Trophoblast cell (in vitro differentiated cells and primary cell): ENCODE measurements around the gene CCR5AS.

Experiments
- DNase-seq, 2 donors: peaks; one replicate each; pipeline ENCODE4 v3.0.0-alpha.2; 2016
- H2AFZ ChIP-seq: 2 replicates; pipeline ENCODE4 v1.6.1; 2013; ENCODE audit warnings: low read length, moderate library complexity, mild to moderate bottlenecking; ENCODE audit not compliant: insufficient read depth, poor library complexity
- H2AK5ac ChIP-seq: 2 replicates; pipeline ENCODE4 v1.6.1; 2013; ENCODE audit warnings: mild to moderate bottlenecking, low read length
- H2BK120ac ChIP-seq: 2 replicates; pipeline ENCODE4 v1.6.1; 2013; ENCODE audit warnings: low read length, mild to moderate bottlenecking, moderate library complexity; ENCODE audit not compliant: insufficient read depth, poor library complexity
- H2BK12ac ChIP-seq: 2 replicates; pipeline ENCODE4 v1.6.1; 2013; ENCODE audit warnings: mild to moderate bottlenecking, low read length, moderate library complexity
- H2BK5ac ChIP-seq: 2 replicates; pipeline ENCODE4 v1.6.1; 2013; ENCODE audit warnings: low read length, low read depth, moderate library complexity, mild to moderate bottlenecking; ENCODE audit not compliant: poor library complexity
- H3K14ac ChIP-seq: 2 replicates; pipeline ENCODE4 v1.6.1; 2013; ENCODE audit warnings: mild to moderate bottlenecking, low read length
- H3K18ac ChIP-seq: 2 replicates; pipeline ENCODE4 v1.6.1; 2013; ENCODE audit warnings: mild to moderate bottlenecking, low read length
- H3K23ac ChIP-seq: 2 replicates; pipeline ENCODE4 v1.6.1; 2013; ENCODE audit warnings: low read length
- H3K27ac ChIP-seq: 2 replicates; pipeline ENCODE4 v1.5.1; 2013; ENCODE audit warnings: low read depth, mild to moderate bottlenecking, inconsistent platforms, low read length, moderate library complexity
- H3K27me3 ChIP-seq: 2 replicates; pipeline ENCODE4 v1.6.1; 2013; ENCODE audit warnings: inconsistent platforms, mild to moderate bottlenecking, low read length, moderate library complexity; ENCODE audit not compliant: insufficient read depth
- H3K36me3 ChIP-seq, 2 experiments: 1 replicate in 1 of 2; 2 replicates in 1 of 2; pipeline ENCODE4 v1.6.1; 2013; ENCODE audit warnings: low read length in 2 of 2, mild to moderate bottlenecking in 2 of 2, moderate library complexity in 1 of 2; ENCODE audit not compliant: insufficient read depth in 2 of 2, control insufficient read depth in 1 of 2
- H3K4ac ChIP-seq: 2 replicates; pipeline ENCODE4 v1.6.1; 2013; ENCODE audit warnings: low read depth, mild to moderate bottlenecking, low read length, moderate library complexity
- H3K4me1 ChIP-seq, 2 experiments: 1 replicate in 1 of 2; 2 replicates in 1 of 2; pipeline ENCODE4 v1.6.1; 2013; ENCODE audit warnings: low read length in 2 of 2, mild to moderate bottlenecking in 2 of 2, moderate library complexity in 1 of 2; ENCODE audit not compliant: insufficient read depth in 2 of 2, control insufficient read depth in 1 of 2
- H3K4me2 ChIP-seq: 2 replicates; pipeline ENCODE4 v1.6.1; 2013; ENCODE audit warnings: inconsistent platforms, mild to moderate bottlenecking, low read length, moderate library complexity
- H3K4me3 ChIP-seq: 2 replicates; pipeline ENCODE4 v1.5.1; 2013; ENCODE audit warnings: mild to moderate bottlenecking, low read depth, low read length, inconsistent platforms
- H3K79me1 ChIP-seq: one replicate; pipeline ENCODE4 v1.6.1; 2013; ENCODE audit warnings: low read length
- H3K79me2 ChIP-seq: 2 replicates; pipeline ENCODE4 v1.6.1; 2013; ENCODE audit warnings: low read length, mild to moderate bottlenecking; ENCODE audit not compliant: control insufficient read depth, insufficient read depth, poor library complexity
- H3K9ac ChIP-seq: 2 replicates; pipeline ENCODE4 v1.6.1; 2013; ENCODE audit warnings: mild to moderate bottlenecking, low read length
- H3K9me3 ChIP-seq: 2 replicates; pipeline ENCODE4 v1.6.1; 2013; ENCODE audit warnings: low read depth, mild to moderate bottlenecking, control low read depth, inconsistent platforms, low read length; ENCODE audit not compliant: insufficient read depth
- H4K12ac ChIP-seq: 2 replicates; pipeline ENCODE4 v1.6.1; 2013; ENCODE audit warnings: low read depth, mild to moderate bottlenecking, low read length, moderate library complexity
- H4K8ac ChIP-seq: 2 replicates; pipeline ENCODE4 v1.6.1; 2013; ENCODE audit warnings: low read depth, mild to moderate bottlenecking, low read length, moderate library complexity
- H4K91ac ChIP-seq: one replicate; pipeline ENCODE4 v1.6.1; 2013; ENCODE audit warnings: low read depth, mild to moderate bottlenecking, low read length, moderate library complexity
- WGBS: extraction: QIAGEN DNeasy Blood & Tissue Kit; methylation state at CpG from one replicate; pipeline ENCODE4 v1.1.7; 2013; ENCODE audit warnings: missing lambda C conversion rate; ENCODE audit not compliant: insufficient read length, insufficient coverage; ENCODE audit errors: extremely low coverage; 5-methylcytosine and 5-hydroxymethylcytosine counted together

The CCR5AS gene

DNA sequence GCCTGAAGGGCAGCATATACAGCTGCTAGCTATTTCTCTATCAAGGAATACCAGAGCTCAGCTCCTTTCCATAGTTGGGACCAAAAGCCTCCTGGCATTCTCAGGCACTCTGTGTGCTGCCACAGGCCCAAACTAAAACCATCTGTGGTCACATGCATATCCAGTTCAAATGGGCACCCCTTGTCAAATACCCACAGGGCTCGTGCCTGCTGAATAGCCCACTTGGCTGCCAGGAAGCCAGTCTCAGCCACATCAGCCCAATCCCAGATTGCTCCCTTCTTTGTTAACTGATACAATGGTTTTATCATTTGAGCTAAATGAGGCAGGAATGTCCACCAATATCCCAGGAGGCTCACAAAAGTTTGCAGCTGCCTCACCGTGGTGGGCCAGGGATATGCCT lies 14.1 kb upstream of the CCR5AS start:
- H3K27ac ChIP-seq: no peak overlapping the region
- H4K91ac ChIP-seq: no peak overlapping the region
- no peak overlapping the region for H3K9ac ChIP-seq
- no peak overlapping the region for H2BK5ac ChIP-seq
- no peaks in the 10 kb centered on the region for H3K4me1 ChIP-seq
- no peak overlapping the region for H2BK120ac ChIP-seq
- H3K36me3 ChIP-seq: no peaks in the 10 kb centered on the region
- H4K8ac ChIP-seq: no peak overlapping the region
- no peak overlapping the region for H3K23ac ChIP-seq
- H2AK5ac ChIP-seq: no peak overlapping the region
- no peak overlapping the region for H2AFZ ChIP-seq
- no peak overlapping the region for H2BK12ac ChIP-seq
- no peaks in the 10 kb centered on the region for H3K79me1 ChIP-seq
- no peak overlapping the region for H3K4me3 ChIP-seq
- H3K4ac ChIP-seq: no peak overlapping the region
- no peaks in the 10 kb centered on the region for H3K27me3 ChIP-seq
- peaks cover 3% of the 10 kb centered on the region for H3K9me3 ChIP-seq
- no peak overlapping the region for H3K4me2 ChIP-seq
- no peak overlapping the region for H4K12ac ChIP-seq
- DNase-seq: no peak
- H3K79me2 ChIP-seq: peaks cover 1% of the 10 kb centered on the region
- whole genome bisulfite sequencing: no CpG with 5 or more reads among the region's 2 CpGs
- no peak overlapping the region for H3K18ac ChIP-seq
- no peak overlapping the region for H3K14ac ChIP-seq

DNA sequence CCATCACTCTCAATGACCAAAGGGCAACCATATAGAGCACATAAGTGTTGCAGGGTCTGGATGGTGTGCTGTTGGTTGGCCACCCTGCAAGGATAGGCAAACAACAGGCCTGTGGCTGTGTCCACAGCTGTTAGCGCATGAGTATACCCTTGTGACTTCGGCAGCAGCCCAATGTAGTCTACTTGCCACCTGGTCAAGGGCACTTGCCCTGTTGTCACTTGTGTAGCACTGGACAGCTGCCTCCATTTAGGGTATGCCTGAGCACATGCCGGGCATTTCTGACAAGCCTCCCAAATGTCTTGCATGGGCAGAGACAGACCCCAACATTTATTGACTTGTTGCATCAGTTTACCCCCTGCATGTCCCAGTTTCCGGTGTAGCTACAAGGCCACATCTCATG lies 12.9 kb upstream of the CCR5AS start:
- Histone ChIP-seq H2BK12ac (no peak overlapping the region), H3K36me3 (no peaks in the 10 kb centered on the region), H3K27ac (no peak overlapping the region), H3K9me3 (peaks cover 3% of the 10 kb centered on the region), H3K4me2 (no peak overlapping the region), H3K79me2 (peaks cover 1% of the 10 kb centered on the region), H3K14ac (no peak overlapping the region), H4K12ac (no peak overlapping the region), H2AK5ac (no peak overlapping the region), H4K8ac (no peak overlapping the region), H2AFZ (no peak overlapping the region), H3K9ac (no peak overlapping the region), H2BK120ac (no peak overlapping the region), H3K4ac (no peak overlapping the region), H3K79me1 (no peaks in the 10 kb centered on the region), H4K91ac (no peak overlapping the region), H3K18ac (no peak overlapping the region), H3K27me3 (no peaks in the 10 kb centered on the region), H2BK5ac (no peak overlapping the region), H3K4me3 (no peak overlapping the region), H3K23ac (no peak overlapping the region), H3K4me1 (no peaks in the 10 kb centered on the region)
- WGBS: no CpG with 5 or more reads among the region's 4 CpGs
- no peak for DNase-seq

DNA sequence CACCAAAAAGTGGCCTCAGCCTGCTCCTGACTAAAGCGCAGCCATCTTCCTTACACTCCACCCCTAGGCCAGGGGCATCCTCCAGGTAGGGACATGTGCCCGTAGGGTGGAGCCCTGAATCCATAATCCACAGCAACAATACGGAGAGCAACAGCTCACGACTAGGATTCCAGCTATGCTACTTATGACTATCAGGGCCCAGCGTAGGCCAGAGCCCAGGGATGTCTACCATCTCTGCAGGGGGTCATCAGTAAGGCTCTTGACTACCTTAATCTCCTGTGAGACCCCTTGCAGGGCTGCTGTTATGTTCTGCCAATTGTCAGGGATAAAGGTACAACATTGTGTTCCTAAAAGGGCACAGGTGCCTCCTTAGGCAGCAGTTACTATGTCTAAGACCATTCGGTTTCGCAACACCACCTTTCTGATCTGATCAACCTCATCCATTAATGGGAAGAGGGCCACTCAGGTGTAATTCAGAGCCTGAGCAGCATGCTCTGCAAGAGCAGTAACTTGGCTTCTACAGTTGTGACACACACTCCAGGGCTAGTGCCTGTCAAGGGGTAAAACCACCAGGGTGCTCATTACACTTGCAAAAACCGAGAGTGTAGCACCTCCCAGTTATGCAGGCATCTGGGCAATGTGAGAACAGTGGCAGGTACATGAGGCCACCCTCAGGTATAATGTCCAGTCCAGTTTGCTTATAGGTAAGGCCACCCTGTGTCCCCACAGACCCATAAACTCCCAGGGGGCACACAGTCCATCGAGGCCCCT lies 11.2 kb upstream of the CCR5AS start:
- Histone ChIP-seq H3K79me1 (no peaks in the 10 kb centered on the region), H3K4me3 (no peak overlapping the region), H3K79me2 (peaks cover 1% of the 10 kb centered on the region), H2AK5ac (no peak overlapping the region), H3K18ac (no peak overlapping the region), H4K8ac (no peak overlapping the region), H2AFZ (no peak overlapping the region), H2BK5ac (no peak overlapping the region), H3K9ac (no peak overlapping the region), H3K4me2 (no peak overlapping the region), H3K4ac (no peak overlapping the region), H3K36me3 (no peaks in the 10 kb centered on the region), H3K27me3 (no peaks in the 10 kb centered on the region), H3K9me3 (peaks cover 1% of the 10 kb centered on the region), H4K91ac (no peak overlapping the region), H2BK12ac (no peak overlapping the region), H3K4me1 (no peaks in the 10 kb centered on the region), H2BK120ac (no peak overlapping the region), H3K23ac (no peak overlapping the region), H3K14ac (no peak overlapping the region), H3K27ac (no peak overlapping the region), H4K12ac (no peak overlapping the region)
- no CpG with 5 or more reads among the region's 9 CpGs for WGBS
- DNase-seq: no peak

DNA sequence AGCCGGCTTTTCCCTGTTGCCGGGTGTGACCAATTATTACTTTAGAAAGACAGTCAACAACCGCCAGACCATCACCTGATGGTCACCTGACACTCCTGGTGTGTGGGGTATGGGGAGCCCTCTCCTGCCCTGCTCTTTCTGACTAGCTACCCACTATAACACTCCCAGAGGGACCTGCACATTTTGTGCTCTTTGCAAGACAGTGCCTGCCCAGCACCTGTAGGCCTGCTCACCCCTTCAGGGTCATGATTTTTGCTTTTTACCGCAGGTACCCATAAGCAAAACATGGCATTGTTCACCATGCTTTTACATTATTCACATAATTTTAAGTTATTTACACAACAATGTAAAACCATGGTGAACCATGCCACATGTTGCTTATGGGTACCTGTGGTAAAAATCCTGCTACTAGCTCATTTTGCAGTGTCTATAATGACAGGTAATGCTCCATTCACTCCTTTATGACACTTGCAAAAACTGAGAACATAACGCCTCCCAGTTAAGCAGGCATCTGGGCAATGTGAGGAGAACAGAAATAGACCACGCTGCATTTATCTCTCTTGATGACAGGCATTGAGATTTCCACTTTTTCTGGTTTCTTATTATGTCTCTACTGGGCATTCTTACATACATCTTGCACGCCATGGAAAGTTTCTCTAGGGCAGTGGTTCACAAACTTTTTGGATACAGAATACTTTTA lies 10.1 kb upstream of the CCR5AS start:
- no peak overlapping the region for H3K27ac ChIP-seq
- no peak overlapping the region for H3K4ac ChIP-seq
- peaks cover 1% of the 10 kb centered on the region for H3K79me2 ChIP-seq
- H3K36me3 ChIP-seq: no peaks in the 10 kb centered on the region
- H2BK120ac ChIP-seq: no peak overlapping the region
- H3K4me3 ChIP-seq: no peak overlapping the region
- H4K12ac ChIP-seq: no peak overlapping the region
- H4K91ac ChIP-seq: no peak overlapping the region
- no peak overlapping the region for H3K23ac ChIP-seq
- no peak overlapping the region for H3K14ac ChIP-seq
- DNase-seq: no peak
- H3K27me3 ChIP-seq: no peaks in the 10 kb centered on the region
- WGBS: no CpG with 5 or more reads among the region's 7 CpGs
- H4K8ac ChIP-seq: no peak overlapping the region
- no peak overlapping the region for H3K9ac ChIP-seq
- no peak overlapping the region for H3K18ac ChIP-seq
- H3K4me1 ChIP-seq: no peaks in the 10 kb centered on the region
- no peak overlapping the region for H2BK5ac ChIP-seq
- no peak overlapping the region for H3K4me2 ChIP-seq
- H2BK12ac ChIP-seq: no peak overlapping the region
- no peak overlapping the region for H2AFZ ChIP-seq
- H2AK5ac ChIP-seq: no peak overlapping the region
- no peaks in the 10 kb centered on the region for H3K79me1 ChIP-seq
- peaks cover 1% of the 10 kb centered on the region for H3K9me3 ChIP-seq
